ENCODE measurements around the gene IGSF9.

Gene IGSF9

GRCh38 chr1:159945483-159946241 is at the start of gene IGSF9:
IGSF9 (minus strand) TSS chr1:159945613; CDS start chr1:159943454, 2,159 bp downstream.
- DNase-seq (ENCODE audit: low spot score), result no peak

- DNase-seq (ENCODE audit: low spot score), result no peak
These were observed 49.5 kb upstream of the IGSF9 start for GRCh38 chr1:159994896-159995295.

- DNase-seq (ENCODE audit: low spot score), result no peak
These were observed 48.5 kb upstream of the IGSF9 start for GRCh38 chr1:159993911-159994310.

- no peak for DNase-seq (ENCODE audit: low spot score)
These were observed 46.7 kb upstream of the IGSF9 start for GRCh38 chr1:159992161-159992560.

- peak; percentile 33 for DNase-seq (ENCODE audit: low spot score)
These were observed 46.1 kb upstream of the IGSF9 start for GRCh38 chr1:159991513-159991912.

GRCh38 chr1:159990005-159990404 is 44.6 kb upstream of the IGSF9 start:
- no peak for DNase-seq (ENCODE audit: low spot score)

GRCh38 chr1:159989581-159989980 is 44.2 kb upstream of the IGSF9 start:
- no peak for DNase-seq (ENCODE audit: low spot score)

- no peak for DNase-seq (ENCODE audit: low spot score)
These were observed 42.6 kb upstream of the IGSF9 start for GRCh38 chr1:159988006-159988405.

- no peak for DNase-seq (ENCODE audit: low spot score)
These were observed 41.8 kb upstream of the IGSF9 start for GRCh38 chr1:159987186-159987585.

- no peak for DNase-seq (ENCODE audit: low spot score)
These were observed 41.1 kb upstream of the IGSF9 start for GRCh38 chr1:159986531-159986930.

- no peak for DNase-seq (ENCODE audit: low spot score)
These were observed 40.7 kb upstream of the IGSF9 start for GRCh38 chr1:159986093-159986492.

- DNase-seq (ENCODE audit: low spot score), result no peak
These were observed 40.1 kb upstream of the IGSF9 start for GRCh38 chr1:159985473-159985872.

- no peak for DNase-seq (ENCODE audit: low spot score)
These were observed 38.3 kb upstream of the IGSF9 start for GRCh38 chr1:159983681-159984080.

- no peak for DNase-seq (ENCODE audit: low spot score)
These were observed 36.9 kb upstream of the IGSF9 start for GRCh38 chr1:159982280-159982679.

- DNase-seq (ENCODE audit: low spot score), result no peak
These were observed 36.1 kb upstream of the IGSF9 start for GRCh38 chr1:159981351-159982055.

- no peak for DNase-seq (ENCODE audit: low spot score)
These were observed 35.4 kb upstream of the IGSF9 start for GRCh38 chr1:159980786-159981185.

- DNase-seq (ENCODE audit: low spot score), result no peak
These were observed 34.7 kb upstream of the IGSF9 start for GRCh38 chr1:159980076-159980475.

GRCh38 chr1:159979257-159979656 is 33.8 kb upstream of the IGSF9 start:
- no peak for DNase-seq (ENCODE audit: low spot score)

- no peak for DNase-seq (ENCODE audit: low spot score)
These were observed 32.6 kb upstream of the IGSF9 start for GRCh38 chr1:159978107-159978398.

- DNase-seq (ENCODE audit: low spot score), result no peak
These were observed 32.1 kb upstream of the IGSF9 start for GRCh38 chr1:159977364-159978106.

- DNase-seq (ENCODE audit: low spot score), result no peak
These were observed 29.0 kb upstream of the IGSF9 start for GRCh38 chr1:159974350-159974965.

- no peak for DNase-seq (ENCODE audit: low spot score)
These were observed 28.0 kb upstream of the IGSF9 start for GRCh38 chr1:159973350-159973940.

Data from RKO (cell line).